ENCODE measurements around the gene TNFRSF18.

TNFRSF18 gene

DNA sequence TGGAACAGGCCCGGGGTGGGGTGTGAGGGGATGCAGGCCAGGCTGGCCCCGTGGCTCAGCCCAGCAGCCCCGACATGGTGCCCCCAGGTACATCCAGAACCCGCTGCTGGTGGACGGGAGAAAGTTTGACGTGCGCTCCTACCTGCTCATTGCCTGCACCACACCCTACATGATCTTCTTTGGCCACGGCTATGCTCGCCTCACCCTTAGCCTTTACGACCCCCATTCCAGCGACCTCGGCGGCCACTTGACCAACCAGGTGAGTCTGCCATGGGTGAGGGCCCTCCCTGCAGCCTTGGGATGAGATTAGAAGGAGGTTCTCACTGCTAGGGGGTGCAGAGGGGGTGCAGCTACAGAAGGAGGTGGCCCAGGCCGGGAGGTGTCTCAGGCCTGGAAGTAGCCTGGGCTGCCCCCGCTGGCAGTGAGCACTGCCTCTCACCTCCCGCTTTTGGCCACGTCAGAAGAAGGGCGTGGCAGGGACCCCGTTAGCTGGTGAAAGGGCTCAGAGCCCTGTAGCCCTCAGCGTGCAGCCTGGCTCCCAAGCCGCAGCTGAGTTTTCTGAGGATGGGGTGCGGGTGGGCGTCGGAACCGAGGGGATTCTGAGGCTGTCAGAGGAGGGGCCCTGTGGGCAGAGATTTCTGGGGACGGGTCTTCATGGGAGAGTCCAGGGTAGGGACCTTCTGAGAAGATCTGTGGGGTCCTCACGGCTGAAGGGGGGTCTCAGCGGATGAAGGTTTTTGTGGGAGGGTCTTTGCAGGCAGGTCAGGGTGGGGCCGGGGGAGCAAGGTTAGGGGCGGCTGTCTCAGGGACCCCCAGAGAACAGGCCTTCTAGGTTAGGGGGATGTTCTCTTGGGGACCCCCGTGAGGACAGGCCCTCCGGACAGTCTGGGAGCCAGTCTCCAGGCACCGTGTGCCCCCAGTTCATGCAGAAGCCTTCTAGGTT, 22.3 kb downstream of the TNFRSF18 start:
- Histone ChIP-seq H3K4me1 (no peaks in the 10 kb centered on the region), H3K36me3 (no peaks in the 10 kb centered on the region), H3K27ac (no peak overlapping the region), H3K4me3 (no peak overlapping the region), H3K9me3 (no peaks in the 10 kb centered on the region), H3K27me3 (peaks cover 0 to 42% of the 10 kb centered on the region in 2 donors)
- no peak for DNase-seq
- no peak for TF ChIP-seq CTCF (IDR thresholded peaks at IDR 0.05)
- intact Hi-C loops (cut with DNase I; ENCODE audit: low total_unique reads) = loop anchor here (5.0 kb wide), 1 partner anchor 42 kb away; no protein-coding TSS in a partner anchor

GRCh38 chr1:1183221-1183747, 23.1 kb downstream of the TNFRSF18 start:
- DNase-seq = no peak
- Histone ChIP-seq H3K27me3 (peaks cover 0 to 50% of the 10 kb centered on the region in 2 donors), H3K9me3 (no peaks in the 10 kb centered on the region), H3K4me1 (no peaks in the 10 kb centered on the region), H3K36me3 (no peaks in the 10 kb centered on the region), H3K4me3 (no peak overlapping the region), H3K27ac (no peak overlapping the region)
- no peak for TF ChIP-seq CTCF (IDR thresholded peaks at IDR 0.05)
- intact Hi-C loops (cut with DNase I; ENCODE audit: low total_unique reads) = loop anchor here (5.0 kb wide), 1 partner anchor 41 kb away; no protein-coding TSS in a partner anchor

GRCh38 chr1:1182491-1183220, 23.7 kb downstream of the TNFRSF18 start:
- no peak for TF ChIP-seq CTCF (IDR thresholded peaks at IDR 0.05)

DNA sequence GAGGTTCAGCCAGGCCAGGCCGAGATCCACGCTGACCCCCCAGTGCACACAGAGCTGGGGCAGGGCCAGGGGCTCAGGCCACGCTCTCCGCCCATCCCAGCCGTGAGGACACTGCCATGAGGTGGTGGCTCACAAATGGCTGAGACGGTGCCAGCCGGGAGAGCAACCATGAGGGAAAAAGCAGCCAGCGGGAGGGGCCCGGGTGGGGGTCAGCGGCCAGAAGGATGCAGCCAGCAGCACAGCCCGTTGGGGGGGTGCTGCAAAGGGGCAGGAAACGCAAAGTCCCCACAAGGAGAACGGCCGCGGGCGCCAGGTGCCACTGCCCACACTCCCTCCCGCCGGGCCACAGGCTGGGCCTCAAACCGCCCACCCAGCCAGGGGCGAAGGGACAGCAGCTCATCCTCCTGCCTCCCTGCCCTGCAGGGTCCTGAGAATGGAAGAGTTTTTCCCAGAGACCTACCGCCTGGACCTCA, 24.4 kb downstream of the TNFRSF18 start:
- Histone ChIP-seq H3K27ac (no peak overlapping the region), H3K4me3 (no peak overlapping the region), H3K36me3 (no peaks in the 10 kb centered on the region), H3K9me3 (no peaks in the 10 kb centered on the region), H3K27me3 (peaks cover 0 to 63% of the 10 kb centered on the region in 2 donors), H3K4me1 (no peaks in the 10 kb centered on the region)
- TF ChIP-seq CTCF (IDR thresholded peaks at IDR 0.05) = no peak
- intact Hi-C loops (cut with DNase I; ENCODE audit: low total_unique reads) = loop anchor here (5.0 kb wide), 1 partner anchor 40 kb away; no protein-coding TSS in a partner anchor
- no peak for DNase-seq

More at GRCh38 chr1:1182491-1183220, 23.7 kb downstream of the TNFRSF18 start:
- DNase-seq = no peak
- Histone ChIP-seq H3K9me3 (no peaks in the 10 kb centered on the region), H3K4me3 (no peak overlapping the region), H3K36me3 (no peaks in the 10 kb centered on the region), H3K27ac (no peak overlapping the region), H3K27me3 (peaks cover 0 to 56% of the 10 kb centered on the region in 2 donors), H3K4me1 (no peaks in the 10 kb centered on the region)
- intact Hi-C loops (cut with DNase I; ENCODE audit: low total_unique reads) = loop anchor here (5.0 kb wide), 1 partner anchor 40 kb away; no protein-coding TSS in a partner anchor
